GM23248 (cell line): Measurements from ENCODE around the gene ERLEC1.

Experiments
- EZH2 ChIP-seq: fragments of 200-600 bp; sonication (generic); IDR thresholded peaks from 2 replicates; pipeline ENCODE4 v1.6.1; 2018; ENCODE audit warnings: antibody characterized with exemption, mild to moderate bottlenecking; ENCODE audit not compliant: insufficient read depth, poor library complexity, severe bottlenecking
- EZH2phosphoT487 ChIP-seq: fragments of 200-600 bp; sonication (generic); IDR thresholded peaks from 2 replicates; pipeline ENCODE4 v1.6.1; 2018; ENCODE audit warnings: antibody characterized with exemption, moderate library complexity, mild to moderate bottlenecking, low read depth; ENCODE audit not compliant: insufficient read depth

DNA sequence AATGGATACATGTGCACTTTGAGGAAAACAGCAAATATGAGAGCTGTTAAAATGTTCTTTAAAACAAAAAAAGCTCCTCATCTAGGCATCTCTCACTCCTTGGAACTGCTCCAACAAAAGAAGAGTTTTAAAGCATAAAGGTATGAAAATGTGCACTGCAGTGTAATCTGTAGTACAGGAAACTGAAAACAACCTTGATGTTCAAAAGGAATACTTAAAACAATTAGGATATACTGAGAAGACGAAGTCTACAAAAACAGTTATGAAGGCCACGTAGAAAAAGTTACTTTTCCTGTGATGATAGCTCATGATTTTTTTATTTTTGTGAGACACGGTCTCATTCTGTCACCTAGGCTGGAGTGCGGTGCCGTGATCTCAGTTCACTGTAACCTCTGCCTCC, 75.0 kb downstream of the ERLEC1 start:
- TF ChIP-seq EZH2phosphoT487: no peak
- TF ChIP-seq EZH2: no peak
